ENCODE data around the gene FBXW5.

- TF ChIP-seq CTCF (conservative IDR thresholded peaks at IDR 0.05; ENCODE audit: low read length) (no peak), EZH2phosphoT487 (IDR thresholded peaks at IDR 0.05; ENCODE audit: borderline replicate concordance) (no peak)
These were observed 27.8 kb upstream of the FBXW5 start for GRCh38 chr9:136972335-136972734.
